Gastrocnemius medialis (tissue), 4 donors: ENCODE measurements around the gene MRPS10.

Source experiments
- CTCF ChIP-seq, 5 experiments: fragments of 450-650 bp in 3 of 5; fragments of 200-600 bp in 2 of 5; sonication (generic) in 2 of 5; IDR thresholded peaks in 4 of 5; conservative IDR thresholded peaks in 1 of 5; 1 replicate in 4 of 5; 2 replicates in 1 of 5; pipeline ENCODE4 v1.5.1; 2016 to 2019; ENCODE audit warnings: antibody characterized with exemption in 5 of 5, mild to moderate bottlenecking in 3 of 5, moderate library complexity in 3 of 5
- POLR2A ChIP-seq, 2 donors: fragments of 450-650 bp; IDR thresholded peaks; one replicate each; pipeline ENCODE4 v1.6.1; 2017; ENCODE audit warnings: antibody characterized with exemption in 2 of 2, mild to moderate bottlenecking in 2 of 2, moderate library complexity in 2 of 2

DNA sequence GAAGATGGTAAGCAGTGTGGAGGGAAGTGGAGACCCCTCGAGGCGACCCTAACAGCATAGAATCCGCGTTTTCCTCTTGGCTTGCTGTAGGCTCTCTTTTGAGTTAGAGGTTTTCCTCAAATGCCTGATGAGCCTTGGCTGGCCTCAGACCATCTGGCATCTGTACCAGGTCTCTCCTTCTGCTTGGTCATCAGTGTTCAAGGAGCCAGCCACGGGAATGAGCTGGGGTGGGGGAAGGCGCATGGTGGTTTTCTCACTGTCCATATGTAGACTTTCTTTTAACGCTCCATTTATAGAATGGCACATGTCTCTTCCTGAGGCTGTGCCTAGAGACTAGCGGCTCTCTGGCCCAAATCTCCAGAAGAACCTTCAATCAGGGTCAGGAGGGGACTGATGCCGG is 52.6 kb downstream of the MRPS10 start:
- TF ChIP-seq CTCF (IDR thresholded peaks at IDR 0.05 in 4 of 5, conservative IDR thresholded peaks at IDR 0.05 in 1 of 5), result no peak
- TF ChIP-seq POLR2A (IDR thresholded peaks at IDR 0.05), result no peak
